AG08396 (cell line): ENCODE data around the gene TRIM34.
"Not testable (repeated sequence)": the region's sequence is repeated elsewhere in the genome, so short reads cannot be mapped to it uniquely, and the experiment has no call there.

Experiments
- DNase-seq: peaks from one replicate; pipeline ENCODE4 v3.0.0; 2012; ENCODE audit warnings: low spot score, mixed read lengths

Gene TRIM34

DNA sequence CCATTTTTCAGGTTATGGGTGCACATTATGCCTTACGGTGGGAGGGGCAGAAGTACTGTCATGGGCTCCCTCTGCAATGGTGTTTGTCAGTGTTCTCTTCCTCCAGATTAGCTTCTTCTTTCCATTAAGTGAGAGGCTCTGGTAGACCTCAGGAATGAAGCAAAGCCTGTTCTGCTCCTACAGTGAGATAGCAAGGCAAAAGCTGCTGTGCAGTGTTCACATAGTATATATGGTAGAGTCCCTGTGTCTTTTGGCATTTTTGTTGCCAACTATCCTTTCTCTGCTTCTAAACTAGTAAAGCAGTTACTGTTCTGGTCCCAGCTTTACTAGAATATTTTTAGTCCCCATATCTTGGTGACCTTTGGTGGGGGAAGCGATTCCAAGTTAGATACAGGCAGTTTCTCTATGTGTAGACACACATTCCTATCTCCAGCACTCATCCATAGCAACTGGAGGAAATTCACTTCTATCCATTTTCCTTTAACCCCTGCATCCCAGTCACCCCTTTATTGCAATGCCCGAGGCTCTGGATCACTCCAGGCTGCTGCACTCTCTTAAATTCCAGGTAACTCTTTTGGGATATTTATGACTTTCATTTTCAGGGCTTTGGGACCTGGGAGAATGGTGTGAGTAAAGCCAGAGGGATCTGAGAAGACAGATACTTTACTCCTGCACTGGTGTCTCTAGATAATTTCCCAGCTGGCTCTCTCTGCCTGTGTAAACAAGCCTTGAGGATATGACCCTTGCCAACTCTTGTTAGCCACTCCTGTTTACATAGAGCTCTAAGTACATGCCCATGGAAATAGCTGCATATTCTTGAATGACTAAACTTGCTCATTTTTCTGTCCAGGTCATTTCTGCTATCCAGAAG, 3.9 kb upstream of the TRIM34 start:
- DNase-seq, result peak; percentile 76

DNA sequence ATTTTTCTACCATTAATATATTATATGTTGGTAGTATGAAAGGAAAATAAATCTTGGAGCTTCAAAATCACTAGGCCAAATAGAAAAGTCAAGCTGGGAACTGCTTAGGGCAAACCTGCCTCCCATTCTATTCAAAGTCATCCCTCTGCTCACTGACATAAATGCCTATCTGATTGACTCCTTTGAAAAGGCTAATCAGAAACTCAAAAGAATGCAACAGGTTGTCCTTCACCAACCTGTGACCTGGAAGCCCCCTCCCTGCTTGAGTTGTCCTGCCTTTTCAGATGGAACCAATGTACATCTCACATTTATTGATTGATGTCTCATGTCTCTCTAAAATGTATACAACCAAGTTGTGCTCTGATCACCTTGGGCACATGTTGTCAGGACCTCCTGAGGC, 3.2 kb upstream of the TRIM34 start:
- no peak for DNase-seq

DNA sequence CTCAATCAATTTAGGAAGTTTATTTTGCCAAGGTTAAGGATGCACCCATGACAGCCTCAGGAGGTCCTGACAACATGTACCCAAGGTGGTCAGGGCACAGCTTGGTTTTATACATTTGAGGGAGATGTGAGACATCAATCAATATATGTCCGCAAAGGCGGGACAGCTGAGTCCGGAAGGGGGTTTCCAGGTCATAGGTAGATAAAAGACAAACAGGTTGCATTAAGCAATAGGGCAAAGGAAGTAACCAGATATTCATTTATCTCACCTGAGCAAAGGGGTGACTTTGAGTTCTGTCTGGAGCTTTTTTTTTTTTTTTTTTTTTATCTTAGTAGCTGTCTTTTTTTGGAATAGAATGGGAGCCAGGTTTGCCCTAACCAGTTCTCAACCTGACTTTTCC, 2.0 kb upstream of the TRIM34 start:
- DNase-seq, result no peak

DNA sequence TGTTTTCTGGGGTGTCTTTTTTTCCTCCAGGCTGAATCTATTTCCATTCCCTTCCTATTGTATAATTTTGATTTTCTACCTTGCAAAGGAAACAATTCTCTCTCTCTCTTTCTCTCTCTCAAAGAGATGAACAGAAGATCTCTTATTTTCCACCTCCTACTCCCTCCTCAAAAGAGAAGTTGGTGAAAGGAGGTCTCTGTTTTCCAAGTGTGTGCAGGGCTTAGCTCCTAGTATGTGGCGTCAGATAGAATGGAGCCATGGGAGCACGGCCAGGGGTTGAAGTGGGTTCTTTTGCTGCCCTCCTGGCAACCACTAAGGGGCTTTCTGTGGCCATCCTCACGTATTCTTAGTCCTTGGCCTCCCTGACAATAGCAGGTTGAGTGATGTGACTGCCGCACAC, 480 bp downstream of the TRIM34 start:
- DNase-seq, result no peak

DNA sequence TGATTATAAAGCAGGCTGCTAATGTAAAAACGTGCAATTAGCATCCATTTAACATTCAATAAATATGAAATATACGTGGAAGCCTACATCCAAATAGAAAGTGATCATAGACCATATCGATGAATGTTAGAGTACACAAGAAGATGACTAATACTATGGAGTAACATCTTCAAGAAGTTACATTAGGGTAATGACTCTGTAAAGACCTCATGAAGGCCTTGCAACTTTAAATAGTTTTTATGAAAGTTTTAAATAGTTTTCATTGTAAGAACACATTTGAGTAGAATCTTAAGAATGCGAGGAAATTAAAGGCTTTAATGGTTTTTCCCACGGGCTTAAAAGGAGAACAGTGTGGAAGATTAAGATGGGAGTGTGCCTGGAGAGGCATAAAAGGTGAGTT, 1.4 kb downstream of the TRIM34 start:
- no peak for DNase-seq

DNA sequence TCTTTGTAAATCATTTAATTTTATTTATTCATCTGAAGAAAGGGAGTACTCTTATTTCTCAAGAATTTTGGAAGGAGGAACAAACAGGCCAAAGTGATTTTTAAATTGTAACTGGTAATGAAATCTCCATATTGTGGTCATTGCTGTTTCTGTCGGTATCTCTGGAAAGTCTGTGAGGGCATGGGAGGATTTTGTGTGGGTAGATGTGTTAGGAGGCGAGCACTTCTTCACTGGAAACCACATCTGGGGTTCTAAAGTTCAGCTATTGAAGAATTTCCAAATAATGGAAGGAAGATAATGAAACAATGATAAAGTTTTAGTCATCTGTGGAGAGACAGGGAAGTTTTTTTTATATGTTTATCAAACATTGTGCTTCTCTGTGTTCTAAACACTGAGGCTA, 6.6 kb downstream of the TRIM34 start:
- no peak for DNase-seq

DNA sequence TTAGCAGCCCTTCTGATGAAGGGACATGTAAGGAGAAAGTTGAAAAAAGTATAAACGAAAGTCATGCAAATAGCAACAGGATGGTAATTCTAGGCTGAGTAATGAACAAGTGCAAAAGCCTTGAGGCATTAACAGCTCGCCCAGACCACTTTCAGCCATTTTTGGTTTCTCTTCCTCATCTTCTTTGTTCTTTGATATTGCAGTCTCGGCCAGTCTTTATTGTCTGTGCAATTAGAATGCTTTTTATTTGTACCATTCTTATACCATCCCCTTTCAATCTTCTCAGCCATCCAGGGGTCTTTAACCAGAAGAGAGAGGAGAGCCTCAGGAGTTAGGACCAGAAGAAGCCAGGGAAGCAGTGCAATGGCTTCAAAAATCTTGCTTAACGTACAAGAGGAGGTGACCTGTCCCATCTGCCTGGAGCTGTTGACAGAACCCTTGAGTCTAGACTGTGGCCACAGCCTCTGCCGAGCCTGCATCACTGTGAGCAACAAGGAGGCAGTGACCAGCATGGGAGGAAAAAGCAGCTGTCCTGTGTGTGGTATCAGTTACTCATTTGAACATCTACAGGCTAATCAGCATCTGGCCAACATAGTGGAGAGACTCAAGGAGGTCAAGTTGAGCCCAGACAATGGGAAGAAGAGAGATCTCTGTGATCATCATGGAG, 7.3 kb downstream of the TRIM34 start:
- no peak for DNase-seq

DNA sequence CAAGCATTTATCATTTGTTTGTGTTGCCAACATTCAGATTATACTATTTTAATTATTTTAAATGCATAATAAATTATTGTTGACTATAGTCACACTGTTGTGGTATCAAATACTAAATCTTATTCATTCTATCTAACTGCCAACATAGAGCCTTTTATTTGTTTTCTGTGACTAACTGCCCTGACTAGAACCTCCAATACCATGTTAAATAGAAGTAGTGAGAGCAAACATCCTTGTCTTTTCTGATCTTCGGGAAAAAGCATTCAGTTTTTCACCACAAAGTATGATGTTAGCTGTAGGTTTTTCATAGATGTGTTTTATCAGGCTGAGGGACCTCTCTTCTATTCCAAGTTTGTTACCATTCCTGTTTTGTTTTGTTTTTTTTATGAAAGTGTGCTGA, 15.2 kb downstream of the TRIM34 start:
- no peak for DNase-seq

DNA sequence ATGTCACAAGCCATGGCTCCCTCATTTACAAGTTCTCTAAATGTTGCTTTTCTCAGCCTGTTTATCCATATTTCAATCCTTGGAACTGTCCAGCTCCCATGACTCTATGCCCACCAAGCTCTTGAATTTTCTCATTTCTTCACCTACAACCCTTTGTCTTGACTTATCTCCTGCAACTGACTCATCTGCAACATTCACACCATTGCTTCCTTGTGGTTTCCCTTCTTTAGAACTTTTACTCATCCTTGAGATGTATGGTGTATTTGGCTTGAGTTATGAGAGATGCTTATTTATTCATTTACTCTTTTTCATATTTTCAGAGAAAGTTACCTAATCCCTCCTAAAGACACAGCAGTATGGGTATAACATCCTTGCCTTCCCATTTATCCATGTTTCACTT, 18.8 kb downstream of the TRIM34 start:
- no peak for DNase-seq

DNA sequence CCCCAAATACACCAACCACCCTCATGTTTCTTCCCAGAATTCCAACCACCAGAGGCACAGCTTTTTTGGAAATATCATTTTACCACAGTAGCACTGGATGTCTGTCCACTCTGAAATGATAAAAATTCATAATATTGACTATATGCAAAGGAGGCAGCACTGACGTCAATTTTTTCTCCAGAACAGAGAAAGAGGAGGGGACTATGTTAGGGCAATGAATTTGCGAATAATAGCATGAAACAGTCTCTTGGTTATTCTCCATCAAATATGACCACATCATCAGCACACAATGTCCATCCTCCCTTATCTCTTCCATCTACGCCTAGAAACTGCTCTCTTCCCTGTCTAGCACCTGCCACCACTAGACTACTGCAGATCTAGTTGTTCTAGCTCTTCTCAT, 21.3 kb downstream of the TRIM34 start:
- no peak for DNase-seq

DNA sequence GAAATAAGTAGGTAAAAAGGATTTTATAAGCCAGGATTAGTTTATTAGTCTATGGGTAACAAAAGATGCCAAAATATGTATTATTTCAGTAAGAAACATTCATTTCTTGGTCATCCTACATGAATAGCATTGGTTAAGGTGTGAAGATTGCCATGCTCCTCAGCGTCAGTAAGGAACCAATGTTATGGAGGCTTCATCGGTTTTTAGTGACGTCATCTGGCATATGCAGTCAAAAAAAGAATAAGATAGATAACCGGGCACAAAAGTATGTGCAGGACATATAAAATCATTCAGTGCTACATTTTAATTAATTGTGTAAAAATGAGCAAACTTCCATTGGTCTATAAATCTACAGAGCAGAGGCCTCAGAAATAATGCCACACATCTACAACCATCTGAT, 30.7 kb downstream of the TRIM34 start:
- no peak for DNase-seq

DNA sequence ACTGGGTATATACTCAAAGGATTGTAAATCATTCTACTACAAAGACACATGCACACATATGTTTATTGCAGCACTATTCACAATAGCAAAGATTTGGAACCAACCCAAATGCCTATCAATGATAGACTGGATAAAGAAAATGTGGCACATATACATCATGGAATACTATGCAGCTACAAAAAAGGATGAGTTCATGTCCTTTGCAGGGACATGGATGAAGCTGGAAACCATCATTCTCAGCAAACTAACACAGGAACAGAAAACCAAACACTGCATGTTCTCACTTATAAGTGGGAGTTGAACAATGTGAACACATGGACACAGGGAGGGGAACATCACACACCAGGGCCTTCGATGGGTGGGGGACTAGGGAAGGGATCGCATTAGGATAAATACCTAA, 32.2 kb downstream of the TRIM34 start:
- not testable (repeated sequence) for DNase-seq

DNA sequence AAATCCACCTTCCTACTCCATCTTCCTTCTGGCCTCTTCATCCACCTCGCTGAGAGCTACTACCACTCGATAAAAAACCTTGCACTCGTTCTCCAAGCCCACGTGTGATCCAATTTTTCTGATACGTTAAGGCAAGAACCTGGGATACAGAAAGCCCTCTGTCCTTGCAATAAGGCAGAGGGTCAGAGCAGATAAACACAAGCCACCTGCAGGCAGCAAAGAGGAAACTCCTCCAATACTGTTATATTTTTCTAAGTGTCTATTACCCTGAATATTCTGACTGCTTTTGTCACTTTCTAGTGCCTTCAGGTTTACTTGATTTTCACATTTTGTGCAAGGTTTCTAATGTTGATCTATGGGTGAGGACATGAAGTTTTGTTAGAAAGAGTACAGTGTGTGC, 33.5 kb downstream of the TRIM34 start:
- no peak for DNase-seq

DNA sequence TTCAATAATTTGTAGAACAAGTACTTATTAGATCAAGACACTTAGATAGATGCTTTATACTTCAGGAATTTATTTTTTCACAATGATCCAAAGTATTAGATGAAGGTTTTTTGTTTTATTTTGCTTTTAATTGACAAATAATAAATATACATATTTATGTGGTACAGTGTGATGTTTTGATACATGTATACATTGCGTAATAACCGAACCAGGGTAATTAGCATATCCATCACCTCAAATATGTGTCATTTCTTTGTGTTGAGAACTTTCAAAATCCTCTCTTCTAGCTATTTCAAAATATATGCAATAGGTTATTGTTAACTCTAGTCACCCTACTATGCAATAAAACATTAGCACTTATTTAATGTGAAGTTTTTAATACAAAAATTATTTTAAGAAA, 38.7 kb downstream of the TRIM34 start:
- no peak for DNase-seq

DNA sequence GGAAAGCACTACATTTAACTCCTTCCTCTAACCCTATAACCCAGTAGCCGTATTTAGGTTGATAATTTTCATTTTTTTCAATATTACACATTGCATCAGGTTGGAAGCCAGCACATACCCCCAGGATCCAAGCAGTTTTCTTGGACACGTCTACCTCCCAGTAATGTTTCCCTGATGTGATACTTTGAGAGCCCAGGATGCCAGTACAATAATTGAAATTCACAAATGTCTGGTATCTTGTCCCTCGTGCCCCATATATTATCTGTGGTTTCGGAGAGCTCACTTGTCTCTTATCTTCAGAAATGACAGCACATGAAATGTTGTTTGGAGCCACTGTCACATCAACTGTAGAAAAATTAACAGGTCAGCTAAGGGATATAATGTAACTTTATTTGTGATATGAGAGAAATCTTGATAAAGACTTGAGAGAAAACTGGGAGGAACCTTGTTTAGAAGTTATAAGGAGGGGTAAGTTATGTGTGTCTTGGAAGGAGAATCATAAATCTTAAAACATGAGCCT, 40.3 kb downstream of the TRIM34 start:
- no peak for DNase-seq

DNA sequence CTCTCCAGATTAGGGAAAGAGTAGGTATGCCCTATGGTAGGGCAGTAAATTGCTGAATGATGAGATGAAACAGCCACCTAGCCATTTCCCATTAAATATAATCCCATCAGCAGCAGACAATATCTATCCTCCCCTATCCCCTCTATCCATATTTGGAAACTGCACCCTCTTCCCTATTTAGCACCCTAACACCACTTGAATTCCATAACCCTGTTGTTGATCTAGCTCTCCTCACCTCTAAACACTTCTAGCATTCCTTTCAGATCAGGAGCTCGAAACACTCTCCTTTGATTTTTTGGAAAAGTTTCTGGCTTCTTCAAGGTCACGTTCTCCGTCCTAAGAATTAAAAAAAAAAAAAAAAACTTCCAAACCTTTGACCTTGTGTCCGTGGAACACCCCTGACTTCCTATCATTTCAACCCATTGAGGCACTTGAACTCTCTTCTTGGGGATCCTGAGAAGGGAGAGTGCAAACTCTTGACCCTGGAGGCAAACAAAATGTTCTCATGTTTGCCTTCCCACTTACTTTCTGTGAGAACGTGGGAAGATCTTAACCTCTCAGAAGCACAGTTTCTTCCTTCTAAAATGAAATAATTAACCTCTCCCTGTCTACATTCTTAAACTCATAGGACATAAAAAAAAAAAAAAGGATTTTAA, 41.1 kb downstream of the TRIM34 start:
- DNase-seq, result no peak

DNA sequence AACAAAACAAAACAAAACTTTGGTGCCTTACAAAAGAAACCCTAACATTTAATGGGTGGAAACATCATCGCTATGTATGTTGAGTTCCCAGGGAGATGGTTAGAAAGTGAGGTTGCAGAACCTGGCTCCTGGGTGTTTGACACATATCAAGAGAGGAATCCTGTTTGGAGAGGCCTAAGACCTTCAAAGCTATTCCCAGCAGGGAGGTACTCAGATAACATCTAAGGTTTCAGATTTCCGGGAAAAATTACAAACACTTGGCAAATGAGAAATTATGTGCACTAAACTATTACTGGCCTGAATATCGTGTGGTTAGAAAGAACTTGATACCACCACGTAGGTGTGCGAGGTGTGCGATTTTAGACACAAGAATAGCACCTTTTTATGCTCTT, 41.6 kb downstream of the TRIM34 start:
- DNase-seq, result no peak

DNA sequence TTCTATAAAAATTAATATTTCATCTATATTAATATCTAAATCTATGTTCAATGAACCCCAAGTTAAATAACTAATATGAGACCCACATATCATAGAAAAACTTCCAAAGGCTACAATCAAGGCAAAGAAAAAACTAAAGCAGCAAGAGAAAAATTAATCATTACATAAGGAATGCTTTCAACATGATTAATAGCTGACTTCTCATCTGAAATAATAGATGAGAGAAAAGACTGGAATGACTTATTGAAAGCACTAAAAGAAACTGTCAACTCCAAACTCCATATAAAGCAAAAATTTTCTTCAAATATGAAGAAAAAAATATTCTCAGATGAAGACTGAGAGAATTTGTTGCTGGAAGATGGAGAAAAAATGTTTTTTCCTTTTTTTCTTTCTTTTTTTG, 47.0 kb downstream of the TRIM34 start:
- DNase-seq, result no peak

DNA sequence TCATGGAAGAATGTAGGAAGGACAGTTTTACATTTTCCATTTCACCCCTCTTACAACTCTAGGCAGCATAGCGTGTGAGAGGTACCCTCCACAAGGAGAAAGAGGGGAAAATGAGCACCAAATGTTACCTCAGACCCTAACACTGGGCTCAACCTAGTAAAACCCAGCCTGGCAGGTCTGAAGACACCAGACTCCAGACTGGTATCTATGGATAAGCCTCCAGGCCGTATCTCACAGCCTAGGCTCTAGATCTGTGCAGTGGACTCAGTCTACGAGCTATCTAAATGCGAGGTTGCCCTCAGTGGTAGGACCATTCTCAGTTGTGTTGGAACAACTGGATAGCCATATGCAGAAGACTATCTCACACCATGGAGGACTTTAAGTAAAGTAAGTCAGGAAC, 49.6 kb downstream of the TRIM34 start:
- no peak for DNase-seq

DNA sequence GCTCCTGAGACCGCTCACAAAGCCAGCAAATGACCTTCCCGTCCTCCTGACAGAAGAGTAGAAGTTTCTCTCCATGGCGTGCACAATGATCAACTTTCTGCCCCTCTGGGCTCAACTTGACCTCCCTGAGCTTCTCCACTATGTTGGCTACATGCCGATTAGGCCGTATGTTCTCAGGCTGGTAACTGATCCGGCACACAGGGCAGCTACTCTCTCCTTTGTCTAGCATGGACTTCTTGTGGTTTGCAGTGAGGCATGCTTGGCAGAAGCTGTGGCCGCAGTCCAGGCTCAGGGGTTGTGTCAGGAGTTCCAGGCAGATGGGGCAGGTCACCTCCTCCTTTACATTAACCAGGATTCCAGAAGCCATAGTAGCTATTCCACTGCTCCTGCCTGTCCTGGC, 55.0 kb downstream of the TRIM34 start:
- no peak for DNase-seq

DNA sequence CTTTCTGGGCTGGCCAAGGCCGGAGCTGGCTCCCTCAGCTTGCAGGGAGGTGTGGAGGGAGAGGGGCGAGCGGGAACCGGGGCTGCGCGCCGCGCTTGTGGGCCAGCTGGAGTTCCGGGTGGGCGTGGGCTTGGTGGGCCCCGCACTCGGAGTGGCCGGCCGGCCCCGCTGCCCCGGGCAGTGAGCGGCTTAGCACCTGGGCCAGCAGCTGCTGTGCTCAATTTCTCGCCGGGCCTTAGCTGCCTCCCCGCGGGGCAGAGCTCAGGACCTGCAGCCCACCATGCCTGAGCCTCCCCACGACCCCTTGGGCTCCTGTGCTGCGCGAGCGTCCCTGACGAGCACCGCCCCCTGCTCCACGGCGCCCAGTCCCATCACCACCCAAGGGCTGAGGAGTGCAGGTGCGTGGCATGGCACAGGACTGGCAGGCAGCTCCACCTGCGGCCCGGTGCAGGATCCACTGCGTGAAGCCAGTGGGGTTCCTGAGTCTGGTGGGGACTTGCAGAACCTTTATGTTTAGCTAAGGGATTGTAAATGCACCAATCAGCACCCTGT, 58.2 kb downstream of the TRIM34 start:
- DNase-seq, result not testable (repeated sequence)

DNA sequence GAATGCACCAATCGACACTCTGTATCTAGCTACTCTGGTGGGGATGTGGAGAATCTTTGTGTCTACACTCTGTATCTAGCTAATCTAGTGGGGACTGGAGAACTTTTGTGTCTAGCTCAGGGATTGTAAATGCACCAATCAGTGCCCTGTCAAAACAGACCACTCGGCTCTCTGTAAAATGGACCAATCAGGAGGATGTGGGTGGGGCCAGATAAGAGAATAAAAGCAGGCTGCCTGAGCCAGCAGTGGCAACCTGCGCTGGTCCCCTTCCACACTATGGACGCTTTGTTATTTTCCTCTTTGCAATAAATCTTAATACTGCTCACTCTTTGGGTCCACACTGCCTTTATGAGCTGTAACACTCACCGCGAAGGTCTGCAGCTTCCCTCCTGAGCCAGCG, 58.8 kb downstream of the TRIM34 start:
- not testable (repeated sequence) for DNase-seq
